Smooth muscle cell of the brain vasculature (primary cell): ENCODE data around the gene IFIT2.
"Not testable (repeated sequence)": the region's sequence is repeated elsewhere in the genome, so short reads cannot be mapped to it uniquely, and the experiment has no call there.

Experiments used
- DNase-seq: peaks from one replicate; pipeline ENCODE4 v3.0.0-alpha.2; 2012; ENCODE audit warnings: low read depth, low spot score

Gene IFIT2

DNA sequence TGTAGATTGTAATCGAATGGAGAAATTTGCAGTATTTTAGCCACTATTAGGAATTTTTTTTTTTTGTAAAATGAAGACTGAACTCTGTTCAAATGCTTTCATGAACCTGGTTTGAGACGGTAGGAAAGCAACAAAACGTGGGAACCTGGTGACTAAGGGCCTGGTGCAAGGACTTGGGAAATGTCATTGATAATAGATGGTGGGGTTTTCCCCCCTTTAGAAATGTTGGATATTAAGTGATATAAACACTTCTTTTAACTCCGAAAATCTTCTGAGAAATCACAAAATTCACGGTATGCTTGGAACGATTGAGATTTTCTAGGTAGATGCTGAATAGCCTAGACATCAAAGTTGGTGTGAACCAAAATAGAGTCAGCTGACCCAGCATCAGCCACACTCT is 6.4 kb downstream of the IFIT2 start:
- DNase-seq = no peak

DNA sequence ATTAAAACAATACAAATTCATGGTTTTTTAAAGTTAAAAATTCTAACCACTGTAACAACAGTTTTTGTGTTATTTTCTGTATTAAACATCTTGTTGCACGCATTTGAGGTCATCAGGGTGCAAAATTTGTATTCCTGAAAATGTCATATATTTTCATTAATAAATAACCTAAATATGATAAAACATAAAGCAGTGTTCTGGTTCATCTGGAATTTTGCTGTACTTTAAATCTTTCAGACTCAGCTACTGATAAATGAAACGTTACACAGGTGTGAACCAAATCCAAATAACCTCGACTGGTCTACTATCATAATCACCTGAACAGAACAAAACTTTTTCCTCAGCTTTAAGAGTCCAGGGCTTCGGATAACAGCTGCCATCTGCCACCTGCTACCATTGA is 6.9 kb downstream of the IFIT2 start:
- no peak for DNase-seq

DNA sequence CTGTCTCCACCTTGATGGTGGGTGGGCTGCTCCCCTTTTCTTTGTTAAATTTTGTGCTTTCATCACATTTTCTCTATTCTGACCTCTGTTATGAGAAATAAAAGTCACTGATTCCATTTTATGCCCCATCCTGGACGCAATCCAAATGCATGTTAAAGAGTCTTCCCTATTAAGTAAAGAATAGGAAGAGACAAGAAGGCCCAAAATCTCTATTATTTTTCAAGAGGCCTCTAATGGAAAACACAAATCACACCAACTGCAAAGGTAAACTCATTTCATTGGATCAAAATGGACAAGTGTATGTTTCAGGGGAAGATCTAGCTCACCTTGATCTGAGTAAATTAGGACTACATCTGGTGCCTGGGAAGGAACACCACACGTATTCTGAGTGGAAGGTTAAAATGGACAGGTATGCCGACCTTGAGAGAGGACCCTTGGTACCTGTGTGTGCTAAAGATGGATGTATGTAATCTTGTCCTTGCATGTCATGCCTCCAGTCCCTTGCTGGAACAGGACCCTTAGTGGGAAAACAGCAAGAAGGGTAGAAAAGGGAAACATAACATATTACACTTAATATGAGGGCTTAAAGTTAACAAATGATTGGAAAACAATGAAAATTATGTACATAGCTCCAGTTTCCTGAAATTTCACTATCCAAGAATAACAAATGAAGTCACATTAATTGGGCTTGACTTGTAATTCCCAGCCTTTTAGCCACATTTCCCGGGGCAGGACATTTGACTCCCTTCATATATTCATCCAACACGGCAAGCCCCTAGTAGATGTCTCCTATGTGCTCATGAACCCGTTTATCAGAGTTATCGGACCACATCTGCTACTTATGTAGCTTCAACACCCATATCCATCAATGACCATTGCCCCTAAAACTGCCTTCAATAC is 7.6 kb downstream of the IFIT2 start:
- no peak for DNase-seq

DNA sequence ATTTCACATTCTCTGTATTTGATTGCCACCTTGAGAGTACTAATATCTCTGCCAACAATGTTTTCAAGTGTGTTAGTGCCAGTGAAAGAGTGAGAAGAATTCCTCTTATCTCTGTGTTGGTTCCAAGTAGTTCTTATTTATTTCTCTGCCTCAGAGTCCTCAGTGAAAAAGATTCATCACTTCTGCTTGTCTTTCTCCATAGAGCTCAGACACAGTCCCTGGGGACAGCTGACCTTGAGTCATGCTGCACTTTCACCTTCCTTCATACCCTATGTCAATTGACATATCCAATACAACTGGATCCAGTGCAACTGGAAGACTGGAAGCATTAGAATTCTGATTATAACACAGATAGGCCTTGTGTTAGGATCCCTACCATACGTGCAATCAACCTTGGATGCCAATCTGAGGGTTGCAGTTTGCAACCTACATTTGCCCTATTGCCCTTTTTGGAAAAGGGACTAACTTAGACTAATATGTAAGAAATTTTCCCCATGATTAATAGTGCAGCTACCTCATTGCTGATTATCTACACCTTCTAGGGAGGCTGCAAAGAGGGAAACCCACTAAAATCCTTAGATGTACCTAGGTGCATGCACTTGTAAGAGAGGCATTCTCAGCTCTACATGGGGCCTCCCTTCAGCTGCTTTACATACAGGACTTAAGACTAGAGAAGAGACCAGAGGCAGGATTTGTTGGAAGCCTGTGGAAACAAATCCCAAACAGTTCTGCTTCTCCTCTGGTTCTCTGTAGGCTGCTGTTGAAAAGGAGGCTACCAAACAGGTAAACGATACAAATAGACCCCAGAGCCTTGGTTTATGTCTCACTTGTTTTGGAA is 8.4 kb downstream of the IFIT2 start:
- DNase-seq = no peak

DNA sequence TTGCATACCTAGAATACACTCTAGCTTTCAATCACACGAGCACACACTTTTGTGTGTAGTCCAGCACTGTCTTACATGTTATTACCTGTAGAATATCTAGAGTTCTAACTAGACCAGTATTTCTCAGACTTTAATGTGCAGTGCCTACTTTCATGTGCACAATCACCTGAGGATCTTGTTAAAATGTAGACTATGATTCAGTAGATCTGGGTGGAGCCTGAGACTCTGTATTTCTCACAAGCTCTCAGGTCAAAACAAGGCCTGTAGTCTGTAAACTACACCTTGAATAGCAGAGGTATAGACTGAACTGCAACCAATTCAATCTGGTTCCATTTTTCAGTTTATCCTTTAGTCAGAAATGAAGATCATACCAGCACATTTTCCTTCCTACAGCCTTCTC is 11.1 kb downstream of the IFIT2 start:
- no peak for DNase-seq

DNA sequence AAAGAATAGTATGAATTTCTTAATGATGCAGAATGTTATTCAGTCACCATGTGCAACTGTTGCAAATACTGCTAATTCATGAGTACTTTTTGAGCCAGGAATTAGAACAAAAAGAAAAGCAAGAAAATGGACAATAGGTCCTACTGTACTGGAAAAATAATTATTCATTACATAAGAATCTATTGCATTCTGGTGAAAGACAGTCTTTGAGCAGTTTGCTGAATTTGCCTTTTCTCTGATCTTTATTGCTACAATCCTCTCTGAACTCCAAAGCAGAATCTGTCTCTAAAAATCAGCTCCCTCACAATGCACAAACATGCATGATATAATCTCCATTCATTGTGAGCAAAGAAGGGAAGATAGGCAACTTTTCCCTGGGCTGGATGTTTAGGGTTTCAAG is 12.8 kb downstream of the IFIT2 start:
- DNase-seq = no peak

DNA sequence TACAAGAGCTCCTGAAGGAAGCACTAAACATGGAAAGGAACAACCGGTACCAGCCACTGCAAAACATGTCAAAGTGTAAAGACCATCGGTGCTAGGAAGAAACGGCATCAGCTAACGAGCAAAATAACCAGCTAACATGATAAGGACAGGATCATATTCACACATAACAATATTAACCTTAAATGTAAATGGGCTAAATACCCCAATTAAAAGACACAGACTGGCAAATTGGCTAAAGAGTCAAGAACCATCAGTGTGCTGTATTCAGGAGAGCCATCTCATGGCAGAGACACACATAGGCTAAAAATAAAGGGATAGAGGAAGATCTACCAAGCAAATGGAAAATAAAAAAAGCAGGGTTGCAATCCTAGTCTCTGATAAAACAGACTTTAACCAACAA is 16.2 kb downstream of the IFIT2 start:
- not testable (repeated sequence) for DNase-seq

DNA sequence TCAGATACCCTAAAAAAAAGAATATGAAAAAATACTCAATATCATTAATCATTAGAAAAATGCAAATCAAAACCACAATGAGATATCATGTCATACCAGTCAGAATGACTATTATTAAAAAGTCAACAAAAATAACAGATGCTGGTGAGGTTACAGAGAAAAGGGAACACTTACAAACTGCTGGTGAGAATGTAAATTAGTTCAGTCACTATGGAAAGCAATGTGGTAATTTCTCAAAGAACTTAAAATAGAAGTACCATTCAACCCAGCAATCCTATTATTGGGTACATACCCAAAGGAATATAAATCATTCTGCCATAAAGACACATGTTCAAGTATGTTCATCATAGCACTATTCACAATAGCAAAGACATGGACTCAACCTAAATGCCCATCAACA is 23.2 kb downstream of the IFIT2 start:
- DNase-seq = not testable (repeated sequence)

DNA sequence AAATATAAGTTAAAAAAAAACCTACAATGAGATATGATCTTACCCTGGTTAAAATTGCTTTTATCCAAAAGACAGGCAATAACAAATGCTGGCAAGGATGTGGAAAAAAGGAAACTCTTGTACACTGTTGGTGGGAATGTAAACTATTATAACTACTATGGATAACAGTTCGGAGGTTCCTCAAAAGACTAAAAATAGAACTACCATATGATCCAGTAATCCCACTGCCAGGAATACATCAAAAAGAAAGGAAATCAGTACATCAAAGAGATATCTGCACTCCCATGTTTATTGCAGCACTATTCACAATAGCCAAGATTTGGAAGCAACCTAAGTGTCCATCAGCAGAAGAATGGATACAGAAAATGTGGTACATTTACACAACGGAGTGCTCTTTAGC is 24.0 kb downstream of the IFIT2 start:
- not testable (repeated sequence) for DNase-seq

DNA sequence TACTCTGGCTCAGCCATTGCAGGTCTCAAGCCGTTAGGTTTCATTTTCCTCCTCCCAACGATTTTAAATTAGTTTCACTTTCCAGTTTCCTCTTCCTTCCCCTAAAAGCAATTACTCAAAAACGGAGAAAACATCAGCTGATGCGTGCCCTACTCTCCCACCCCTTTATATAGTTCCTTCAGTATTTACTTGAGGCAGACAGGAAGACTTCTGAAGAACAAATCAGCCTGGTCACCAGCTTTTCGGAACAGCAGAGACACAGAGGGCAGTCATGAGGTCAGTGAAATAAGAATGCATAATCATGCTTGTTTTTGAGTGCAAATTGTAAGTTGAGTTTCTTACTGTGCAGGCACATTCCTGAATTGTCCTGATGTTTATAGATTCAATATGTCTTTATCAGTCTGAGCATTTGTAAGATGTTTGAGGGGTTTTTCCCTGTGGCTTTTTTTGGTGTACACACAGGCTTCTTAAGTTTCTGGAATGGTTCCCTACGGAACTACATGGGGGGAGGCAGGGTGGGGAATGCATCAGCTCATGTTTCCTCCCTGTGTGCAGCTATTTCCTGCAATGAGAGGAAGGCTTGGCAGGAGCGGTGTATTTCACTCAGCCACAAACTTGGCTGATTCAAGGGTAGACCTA is 26.1 kb downstream of the IFIT2 start, which contains the start of gene IFIT3:
IFIT3 (plus strand) TSS at position 195 of the 639 bp plus-strand sequence; CDS start at position 272, 77 bp downstream.
- DNase-seq = peak; percentile 87

DNA sequence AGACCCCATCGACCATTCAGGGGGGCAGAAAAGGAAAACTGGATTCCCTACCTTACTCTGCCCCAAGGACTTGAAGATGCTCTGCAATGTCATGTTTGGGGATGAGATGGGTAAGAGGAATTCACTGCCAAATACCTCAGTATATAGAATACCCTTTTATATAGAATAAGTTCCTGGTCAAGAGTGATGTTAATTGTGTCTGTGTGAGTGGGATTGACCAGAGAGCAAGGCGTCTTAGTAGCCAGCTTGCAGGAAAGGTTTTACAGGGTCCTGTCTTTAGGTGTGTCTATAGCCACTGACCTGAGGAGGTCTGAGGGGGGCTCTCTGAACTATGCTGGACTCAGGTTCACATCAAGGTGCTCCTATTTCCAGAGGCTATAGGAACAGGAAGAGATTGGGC is 27.3 kb downstream of the IFIT2 start:
- DNase-seq = no peak

DNA sequence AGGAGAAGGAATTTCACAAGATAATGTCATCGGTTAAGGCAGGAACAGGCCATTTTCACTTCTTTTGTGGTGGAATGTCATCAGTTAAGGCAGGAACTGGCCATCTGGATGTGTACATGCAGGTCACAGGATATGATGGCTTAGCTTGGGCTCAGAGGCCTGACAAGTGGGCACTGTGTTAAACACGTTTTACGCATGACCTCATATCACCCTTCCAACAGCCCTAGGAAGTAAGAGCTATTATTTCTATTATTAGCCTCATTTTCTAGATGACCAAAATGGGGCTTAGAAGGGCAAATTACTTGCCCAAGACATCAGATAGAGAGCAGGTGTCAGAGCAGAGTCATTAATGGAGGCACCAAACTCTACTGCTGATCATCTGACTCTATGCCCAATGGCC is 28.2 kb downstream of the IFIT2 start:
- not testable (repeated sequence) for DNase-seq

DNA sequence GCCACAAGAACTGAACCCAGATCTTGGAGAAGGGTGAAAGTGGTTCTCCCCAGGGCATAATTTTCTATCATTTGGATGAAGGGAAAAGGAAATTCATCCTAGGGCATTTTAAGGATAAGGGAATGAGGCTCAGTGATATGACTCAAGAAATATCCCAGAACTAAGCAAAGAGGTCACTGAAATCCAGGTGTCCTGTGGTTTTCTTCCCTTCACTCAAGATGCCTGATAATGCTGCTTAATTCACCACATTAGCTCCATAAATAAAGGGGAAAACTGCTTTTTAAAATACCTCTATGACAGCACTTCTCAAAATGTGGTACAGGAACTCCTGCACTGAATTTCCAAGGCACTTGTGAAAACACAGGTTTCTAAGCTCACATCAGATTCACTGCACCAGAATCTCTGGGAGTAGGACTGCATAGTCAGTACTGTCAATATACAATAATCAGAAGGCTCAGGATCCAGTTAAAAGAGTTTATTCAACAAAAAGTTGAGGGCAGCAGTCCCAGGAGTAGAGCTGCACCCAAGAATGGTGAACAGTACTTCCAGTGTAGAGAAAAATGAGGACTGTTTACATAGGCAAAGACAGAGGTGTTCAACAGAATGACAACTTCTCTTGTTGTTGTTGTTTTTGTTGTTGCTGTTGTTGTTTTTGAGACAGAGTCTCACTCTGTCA is 28.8 kb downstream of the IFIT2 start:
- DNase-seq = no peak

DNA sequence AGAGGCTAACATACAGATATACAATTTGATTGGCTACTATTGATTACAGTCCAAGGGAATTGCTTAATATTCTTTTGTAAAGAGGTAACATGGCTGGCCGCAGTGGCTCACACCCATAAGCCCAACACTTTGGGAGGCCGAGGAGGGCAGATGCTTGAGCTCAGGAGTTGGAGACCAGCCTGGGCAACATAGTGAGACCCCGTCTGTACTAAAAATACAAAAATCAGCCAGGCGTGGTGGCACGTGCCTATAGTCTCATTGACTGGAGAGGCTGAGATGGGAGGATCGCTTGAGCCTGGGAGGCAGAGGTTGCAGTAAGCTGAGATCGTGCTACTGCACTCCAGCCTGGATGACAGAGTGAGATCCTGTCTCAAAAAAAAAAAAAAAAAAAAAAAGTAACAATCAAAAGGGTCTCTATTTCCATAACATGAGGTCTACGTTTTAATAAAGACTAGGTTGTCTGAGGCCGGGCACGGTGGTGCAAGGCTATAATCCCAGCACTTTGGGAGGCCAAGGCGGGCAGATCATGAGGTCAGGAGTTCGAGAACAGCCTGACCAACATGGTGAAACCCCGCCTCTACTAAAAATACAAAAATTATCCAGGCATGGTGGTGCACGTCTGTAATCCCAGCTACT is 29.8 kb downstream of the IFIT2 start:
- DNase-seq = not testable (repeated sequence)

DNA sequence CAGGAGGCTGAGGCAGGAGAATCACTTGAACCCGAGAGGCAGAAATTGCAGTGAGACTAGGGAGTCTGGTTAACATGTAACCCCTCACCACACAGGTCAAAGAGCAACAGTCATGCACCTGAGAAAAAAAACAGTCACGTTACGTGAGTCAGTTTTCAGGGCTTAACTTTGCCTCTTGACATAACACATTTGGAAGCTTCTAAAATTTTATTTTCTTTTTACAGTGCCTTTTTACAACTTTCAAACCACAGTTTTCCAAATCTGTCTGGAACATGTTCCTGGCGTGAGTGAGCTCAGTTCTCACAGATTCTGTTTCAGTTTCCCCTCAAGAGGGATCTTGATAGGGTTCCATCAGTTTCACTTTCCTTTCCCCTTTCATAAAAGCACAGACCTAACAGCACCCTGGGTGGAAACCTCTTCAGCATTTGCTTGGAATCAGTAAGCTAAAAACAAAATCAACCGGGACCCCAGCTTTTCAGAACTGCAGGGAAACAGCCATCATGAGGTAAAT is 30.3 kb downstream of the IFIT2 start:
- DNase-seq = peak; percentile 58

DNA sequence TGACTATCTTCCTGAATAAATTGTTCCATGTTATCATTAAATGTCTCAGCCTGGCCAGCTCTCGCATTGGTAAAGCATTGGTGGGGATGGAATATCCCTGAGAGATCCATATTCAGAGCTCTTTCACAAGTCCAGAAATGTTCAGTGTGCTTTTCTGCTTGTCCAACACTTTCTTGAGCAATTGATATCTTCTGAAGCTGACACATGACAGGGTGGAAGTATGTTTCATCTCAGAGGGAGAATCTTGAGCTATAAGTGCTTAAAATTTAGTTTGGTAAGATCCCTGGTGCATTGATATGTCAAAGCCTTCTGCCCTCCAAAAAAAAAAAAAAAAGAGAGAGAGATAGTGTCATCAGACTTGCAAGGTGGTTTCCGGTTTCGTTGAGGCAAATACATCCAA is 33.4 kb downstream of the IFIT2 start:
- DNase-seq = no peak

DNA sequence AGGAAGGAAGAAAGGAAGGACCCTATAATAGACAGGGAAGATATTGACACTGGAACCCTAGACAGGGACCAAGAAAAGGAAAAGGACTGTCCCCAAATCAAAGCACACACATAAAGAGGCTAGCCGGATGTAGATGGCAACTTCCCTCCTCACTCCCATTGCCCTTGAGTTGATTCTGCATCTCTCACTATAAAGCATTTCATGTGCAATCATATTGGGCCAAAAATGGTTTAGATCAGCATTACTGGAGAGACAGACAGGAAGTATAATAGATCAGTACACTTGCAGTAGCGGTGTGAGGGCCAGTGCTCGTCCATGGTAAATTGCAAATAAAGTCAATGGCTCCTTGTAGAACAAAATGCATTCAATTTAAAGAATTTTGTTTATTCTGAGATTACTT is 34.4 kb downstream of the IFIT2 start:
- DNase-seq = no peak

DNA sequence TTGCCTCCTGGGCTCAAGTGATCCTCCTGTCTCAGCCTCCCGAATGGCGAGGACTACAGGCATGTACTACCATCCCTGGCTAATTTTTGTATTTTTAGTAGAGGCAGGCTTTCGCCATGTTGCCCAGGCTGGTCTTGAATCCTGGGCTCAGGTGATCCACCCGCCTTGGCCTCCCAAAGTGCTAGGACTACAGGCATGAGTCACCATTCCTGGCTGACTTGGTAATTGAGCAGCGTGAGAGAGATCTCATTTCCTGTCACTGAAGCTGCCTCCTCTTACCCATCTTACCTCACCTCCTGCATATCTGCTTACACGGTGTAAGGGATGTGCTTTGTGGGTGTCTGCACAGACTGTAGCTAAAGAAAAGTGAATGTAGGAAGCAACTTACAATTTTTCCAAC is 35.6 kb downstream of the IFIT2 start:
- DNase-seq = no peak

DNA sequence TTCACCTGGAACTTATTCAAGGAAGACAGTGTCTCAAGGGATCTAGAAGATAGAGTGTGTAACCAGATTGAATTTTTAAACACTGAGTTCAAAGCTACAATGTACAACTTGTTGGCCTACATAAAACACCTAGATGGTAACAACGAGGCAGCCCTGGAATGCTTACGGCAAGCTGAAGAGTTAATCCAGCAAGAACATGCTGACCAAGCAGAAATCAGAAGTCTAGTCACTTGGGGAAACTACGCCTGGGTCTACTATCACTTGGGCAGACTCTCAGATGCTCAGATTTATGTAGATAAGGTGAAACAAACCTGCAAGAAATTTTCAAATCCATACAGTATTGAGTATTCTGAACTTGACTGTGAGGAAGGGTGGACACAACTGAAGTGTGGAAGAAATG is 36.9 kb downstream of the IFIT2 start:
- DNase-seq = no peak

DNA sequence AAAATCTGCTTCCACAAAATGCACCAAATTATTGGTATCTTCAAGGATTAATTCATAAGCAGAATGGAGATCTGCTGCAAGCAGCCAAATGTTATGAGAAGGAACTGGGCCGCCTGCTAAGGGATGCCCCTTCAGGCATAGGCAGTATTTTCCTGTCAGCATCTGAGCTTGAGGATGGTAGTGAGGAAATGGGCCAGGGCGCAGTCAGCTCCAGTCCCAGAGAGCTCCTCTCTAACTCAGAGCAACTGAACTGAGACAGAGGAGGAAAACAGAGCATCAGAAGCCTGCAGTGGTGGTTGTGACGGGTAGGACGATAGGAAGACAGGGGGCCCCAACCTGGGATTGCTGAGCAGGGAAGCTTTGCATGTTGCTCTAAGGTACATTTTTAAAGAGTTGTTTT is 38.0 kb downstream of the IFIT2 start:
- DNase-seq = no peak

DNA sequence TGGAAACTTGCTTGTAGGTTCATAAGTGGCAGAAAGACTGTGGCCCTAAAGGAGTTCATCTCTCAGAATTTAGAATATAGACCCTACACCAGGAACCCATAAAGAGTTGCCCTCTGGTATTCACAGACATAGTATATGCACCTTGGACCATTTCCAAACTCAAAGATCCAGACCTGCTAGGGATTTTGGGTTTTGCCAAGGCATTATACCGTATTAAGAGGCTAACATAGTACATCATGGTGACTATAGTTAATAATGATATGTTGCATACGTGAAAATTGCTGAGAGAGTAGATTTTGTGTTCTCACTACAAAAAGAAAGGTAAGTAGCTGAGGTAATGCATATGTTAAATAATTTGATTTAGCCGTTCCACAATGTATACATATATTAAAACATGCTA is 39.8 kb downstream of the IFIT2 start:
- DNase-seq = no peak
